Liver (tissue), 9 donors: Measurements from ENCODE around the gene PHF12. TPM values are rescaled to one million over a fixed set of nuclear protein-coding genes. Genes with fewer than 3 reads are reported as not detected.

Experiments used
- DNase-seq: peaks from one replicate; pipeline ENCODE4 v3.0.0-alpha.2; 2017; ENCODE audit warnings: low spot score
- H3K27ac ChIP-seq, 2 donors: one replicate each; pipeline ENCODE4 v1.7.0; 2013; ENCODE audit warnings: inconsistent platforms in 2 of 2, low read length in 2 of 2, control low read depth in 1 of 2, low read depth in 1 of 2, mild to moderate bottlenecking in 1 of 2
- H3K27me3 ChIP-seq, 4 donors: one replicate each; pipeline versions ENCODE4 v1.6.1 to v1.7.0; 2013; ENCODE audit warnings: low read length in 3 of 4, inconsistent platforms in 1 of 4, mild to moderate bottlenecking in 1 of 4, moderate library complexity in 1 of 4; ENCODE audit not compliant: control insufficient read depth in 4 of 4, insufficient read depth in 4 of 4
- H3K36me3 ChIP-seq, 4 donors: one replicate each; pipeline versions ENCODE4 v1.6.1 to v1.7.0; 2013; ENCODE audit warnings: low read length in 3 of 4, mild to moderate bottlenecking in 3 of 4, low read depth in 1 of 4, moderate library complexity in 1 of 4; ENCODE audit not compliant: control insufficient read depth in 4 of 4, insufficient read depth in 3 of 4
- H3K4me1 ChIP-seq, 4 donors: one replicate each; pipeline versions ENCODE4 v1.6.1 to v1.7.0; 2013; ENCODE audit warnings: low read length in 3 of 4, mild to moderate bottlenecking in 3 of 4, moderate library complexity in 1 of 4; ENCODE audit not compliant: control insufficient read depth in 4 of 4, insufficient read depth in 4 of 4
- H3K4me3 ChIP-seq, 3 donors: one replicate each; pipeline versions ENCODE4 v1.6.1 to v1.7.0; 2013; ENCODE audit warnings: low read length in 3 of 3, control low read depth in 1 of 3, low read depth in 1 of 3, mild to moderate bottlenecking in 1 of 3
- H3K9ac ChIP-seq, 2 donors: one replicate each; pipeline ENCODE4 v1.7.0; 2013; ENCODE audit warnings: low read length in 2 of 2, mild to moderate bottlenecking in 2 of 2, moderate library complexity in 2 of 2, control low read depth in 1 of 2, low read depth in 1 of 2
- H3K9me3 ChIP-seq, 4 donors: one replicate each; pipeline versions ENCODE4 v1.6.1 to v1.7.0; 2013; ENCODE audit warnings: low read length in 3 of 4; ENCODE audit not compliant: control insufficient read depth in 4 of 4
- ATF3 ChIP-seq: IDR thresholded peaks from 2 replicates; pipeline ENCODE4 v1.6.1; 2016; ENCODE audit warnings: antibody characterized with exemption
- CTCF ChIP-seq: fragments of 150-350 bp; IDR thresholded peaks from 2 replicates; pipeline ENCODE4 v1.5.1; 2017; ENCODE audit warnings: improper control_type of control experiment, low read depth, low read length; ENCODE audit not compliant: missing input control
- GABPA ChIP-seq, 2 donors: IDR thresholded peaks in 1 of 2; conservative IDR thresholded peaks in 1 of 2; 2 replicates each; pipeline ENCODE4 v1.6.1; 2016; ENCODE audit warnings: antibody characterized with exemption in 2 of 2, mild to moderate bottlenecking in 1 of 2, moderate library complexity in 1 of 2
- HNF4A ChIP-seq, 2 donors: conservative IDR thresholded peaks; 2 replicates each; pipeline ENCODE4 v1.6.1; 2016; ENCODE audit warnings: antibody characterized with exemption in 2 of 2, mild to moderate bottlenecking in 2 of 2
- HNF4G ChIP-seq: IDR thresholded peaks from 2 replicates; pipeline ENCODE4 v1.6.1; 2016; ENCODE audit warnings: antibody characterized with exemption
- JUND ChIP-seq, 2 donors: IDR thresholded peaks; 2 replicates each; pipeline ENCODE4 v1.6.1; 2016; ENCODE audit warnings: antibody characterized with exemption in 2 of 2
- NR2F2 ChIP-seq: IDR thresholded peaks from 2 replicates; pipeline ENCODE4 v1.6.1; 2016; ENCODE audit warnings: antibody characterized with exemption
- RAD21 ChIP-seq, 2 donors: IDR thresholded peaks; 2 replicates each; pipeline ENCODE4 v1.6.1; 2016; ENCODE audit warnings: antibody characterized with exemption in 2 of 2, mild to moderate bottlenecking in 2 of 2
- REST ChIP-seq: IDR thresholded peaks from 2 replicates; pipeline ENCODE4 v1.6.1; 2016; ENCODE audit warnings: antibody characterized with exemption, mild to moderate bottlenecking
- SP1 ChIP-seq: IDR thresholded peaks from 2 replicates; pipeline ENCODE4 v1.6.1; 2018; ENCODE audit warnings: antibody characterized with exemption, mild to moderate bottlenecking
- TAF1 ChIP-seq: conservative IDR thresholded peaks from 2 replicates; pipeline ENCODE4 v1.6.1; 2016; ENCODE audit warnings: antibody characterized with exemption, mild to moderate bottlenecking
- YY1 ChIP-seq: IDR thresholded peaks from 2 replicates; pipeline ENCODE4 v1.6.1; 2016; ENCODE audit warnings: antibody characterized with exemption, mild to moderate bottlenecking
- ZBTB33 ChIP-seq: IDR thresholded peaks from 2 replicates; pipeline ENCODE4 v1.6.1; 2016; ENCODE audit warnings: antibody characterized with exemption
- WGBS: extraction: QIAGEN DNeasy Blood & Tissue Kit; methylation state at CpG from one replicate; pipeline ENCODE4 v1.1.7; 2013; 5-methylcytosine and 5-hydroxymethylcytosine counted together
- polyA plus RNA-seq, 2 donors: library from polyadenylated mRNA; stranded (reverse) in 1 of 2; unstranded in 1 of 2; fragments of 200-250 nt in 1 of 2; fragments of >200 nt in 1 of 2; fragmentation: Nextera tagmentation in 1 of 2; extraction: Ambion mirVana in 1 of 2; gene quantifications; one replicate each; pipeline versions ENCODE4 v1.2.1 to v1.2.3, GENCODE V29; 2013 to 2015
- total RNA-seq, 2 donors: library from RNA; depleted of rRNA; stranded (reverse); fragments of >200 nt; gene quantifications; one replicate each; pipeline ENCODE4 v1.2.3, GENCODE V29; 2014
- donor health status: healthy.
- donor health status: healthy.
- donor health status: healthy.
- donor health status: healthy.
- donor health status: healthy.

The PHF12 gene
- total and polyA plus RNA-seq, 4 donors: 4.3 to 21.3 (median 11.7) TPM

GRCh38 chr17:28925912-28926365, 25.4 kb downstream of the PHF12 start:
- H3K27me3 ChIP-seq: no peaks in the 10 kb centered on the region
- TF ChIP-seq HNF4A (conservative IDR thresholded peaks at IDR 0.05): no peak
- peak; percentile 9 for TF ChIP-seq SP1
- no peak for TF ChIP-seq CTCF
- peak; percentile 25 for TF ChIP-seq YY1
- peak in 1 of 2 donors; percentile 33 for TF ChIP-seq GABPA (IDR thresholded peaks at IDR 0.05 in 1 of 2, conservative IDR thresholded peaks at IDR 0.05 in 1 of 2)
- peak overlapping the region; percentile 63 to 72 for H3K27ac ChIP-seq
- peaks cover 0 to 6% (median 0%) of the 10 kb centered on the region in 4 donors for H3K4me1 ChIP-seq
- peak overlapping the region in 1 of 2 donors; percentile 12 for H3K9ac ChIP-seq
- no peak for DNase-seq
- H3K36me3 ChIP-seq: peaks cover 7 to 36% (median 22%) of the 10 kb centered on the region in 4 donors
- no peaks in the 10 kb centered on the region for H3K9me3 ChIP-seq
- 58% methylated on average over 2 of the region's 2 CpGs for WGBS
- H3K4me3 ChIP-seq: no peak overlapping the region

- TF ChIP-seq JUND (IDR thresholded peaks at IDR 0.05) (no peak), YY1 (no peak), REST (no peak), NR2F2 (no peak), TAF1 (no peak), SP1 (no peak), ZBTB33 (no peak), GABPA (IDR thresholded peaks at IDR 0.05 in 1 of 2, conservative IDR thresholded peaks at IDR 0.05 in 1 of 2) (no peak), HNF4G (no peak), RAD21 (IDR thresholded peaks at IDR 0.05) (no peak), ATF3 (no peak)
- no peak overlapping the region for H3K9ac ChIP-seq
- no peak overlapping the region for H3K27ac ChIP-seq
Measured at GRCh38 chr17:28920201-28920600, 31.1 kb downstream of the PHF12 start.

More at GRCh38 chr17:28920201-28920600, 31.1 kb downstream of the PHF12 start:
- Histone ChIP-seq H3K27me3 (no peaks in the 10 kb centered on the region), H3K36me3 (peaks cover 16 to 76% (median 54%) of the 10 kb centered on the region in 4 donors), H3K9me3 (no peaks in the 10 kb centered on the region), H3K4me1 (no peaks in the 10 kb centered on the region), H3K4me3 (no peak overlapping the region)
- no peak for DNase-seq
